ENCODE results near the gene PSTK.

Gene PSTK, protein sequence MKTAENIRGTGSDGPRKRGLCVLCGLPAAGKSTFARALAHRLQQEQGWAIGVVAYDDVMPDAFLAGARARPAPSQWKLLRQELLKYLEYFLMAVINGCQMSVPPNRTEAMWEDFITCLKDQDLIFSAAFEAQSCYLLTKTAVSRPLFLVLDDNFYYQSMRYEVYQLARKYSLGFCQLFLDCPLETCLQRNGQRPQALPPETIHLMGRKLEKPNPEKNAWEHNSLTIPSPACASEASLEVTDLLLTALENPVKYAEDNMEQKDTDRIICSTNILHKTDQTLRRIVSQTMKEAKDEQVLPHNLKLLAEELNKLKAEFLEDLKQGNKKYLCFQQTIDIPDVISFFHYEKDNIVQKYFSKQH

DNA sequence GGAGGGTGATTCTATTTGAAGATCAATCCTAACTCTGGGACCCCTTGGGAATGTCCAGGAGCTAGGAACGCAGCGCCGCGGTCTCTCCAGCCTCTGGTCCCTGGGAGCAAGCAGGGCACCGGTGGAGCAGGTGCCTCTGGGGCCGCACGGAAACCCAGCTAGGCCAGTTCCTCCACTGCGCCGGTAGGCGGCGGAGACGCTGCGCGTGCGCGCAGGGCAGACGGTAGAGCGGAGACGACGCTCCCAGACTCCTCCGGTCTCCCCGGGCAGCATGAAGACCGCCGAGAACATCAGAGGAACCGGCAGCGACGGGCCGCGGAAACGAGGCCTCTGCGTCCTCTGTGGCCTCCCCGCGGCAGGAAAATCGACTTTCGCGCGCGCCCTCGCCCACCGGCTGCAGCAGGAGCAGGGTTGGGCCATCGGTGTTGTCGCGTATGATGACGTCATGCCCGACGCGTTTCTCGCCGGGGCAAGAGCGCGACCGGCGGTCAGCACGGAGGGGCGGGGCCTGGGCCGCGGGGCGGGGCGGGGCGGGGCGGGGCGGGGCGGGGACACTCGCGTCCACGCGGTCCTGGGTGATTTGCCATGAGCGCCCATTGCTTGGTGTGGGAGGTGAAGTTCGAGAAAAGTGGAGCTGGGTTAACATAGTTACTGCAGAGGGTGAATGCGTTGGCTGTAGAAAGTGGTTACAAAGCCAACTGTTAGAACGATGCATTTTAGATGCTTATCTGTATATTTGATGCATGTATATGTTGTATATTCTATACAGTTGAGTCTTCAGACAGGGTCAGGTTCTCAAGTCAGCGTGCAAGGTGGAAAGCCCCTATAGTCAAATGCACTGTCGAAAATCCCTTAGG is at the start of gene PSTK:
TSS of gene PSTK (plus strand) at position 193 of the 857 bp plus-strand sequence. CDS start at position 272, 79 bp downstream.
- H3K4me1 Mint-ChIP-seq (ENCODE audit: low read depth): peaks cover 21% of the 10 kb centered on the region
- H3K27me3 Mint-ChIP-seq: peaks cover 4% of the 10 kb centered on the region
- no peaks in the 10 kb centered on the region for H3K9me3 Mint-ChIP-seq
- H3K27ac Mint-ChIP-seq: peak within 1 kb of the TSS; percentile 96
- DNase-seq: peak; percentile 95
- peak within 1 kb of the TSS; percentile 85 for H3K4me3 Mint-ChIP-seq
- H3K36me3 Mint-ChIP-seq (ENCODE audit: low read depth): peaks cover 20% of the 10 kb centered on the region

GRCh38 chr10:122931088-122931906 is 48.9 kb upstream of the PSTK start:
- Mint-ChIP-seq H3K4me1 (ENCODE audit: low read depth) (peaks cover 1% of the 10 kb centered on the region), H3K27me3 (no peaks in the 10 kb centered on the region)

GRCh38 chr10:122939133-122939855 is 40.9 kb upstream of the PSTK start:
- Mint-ChIP-seq H3K4me1 (ENCODE audit: low read depth) (no peaks in the 10 kb centered on the region), H3K36me3 (ENCODE audit: low read depth) (peaks cover 64% of the 10 kb centered on the region), H3K4me3 (no peak overlapping the region), H3K27ac (no peak overlapping the region), H3K9me3 (no peaks in the 10 kb centered on the region), H3K27me3 (no peaks in the 10 kb centered on the region)
- DNase-seq: no peak

More at GRCh38 chr10:122931088-122931906, 48.9 kb upstream of the PSTK start:
- Mint-ChIP-seq H3K36me3 (ENCODE audit: low read depth) (peaks cover 45% of the 10 kb centered on the region), H3K4me3 (no peak overlapping the region), H3K9me3 (no peaks in the 10 kb centered on the region), H3K27ac (no peak overlapping the region)
- DNase-seq: no peak

- Mint-ChIP-seq H3K9me3 (no peaks in the 10 kb centered on the region), H3K4me1 (ENCODE audit: low read depth) (no peaks in the 10 kb centered on the region), H3K27ac (no peak overlapping the region), H3K27me3 (no peaks in the 10 kb centered on the region), H3K4me3 (no peak overlapping the region), H3K36me3 (ENCODE audit: low read depth) (peaks cover 61% of the 10 kb centered on the region)
- no peak for DNase-seq
Measured at GRCh38 chr10:122939856-122940543, 40.2 kb upstream of the PSTK start.

DNA sequence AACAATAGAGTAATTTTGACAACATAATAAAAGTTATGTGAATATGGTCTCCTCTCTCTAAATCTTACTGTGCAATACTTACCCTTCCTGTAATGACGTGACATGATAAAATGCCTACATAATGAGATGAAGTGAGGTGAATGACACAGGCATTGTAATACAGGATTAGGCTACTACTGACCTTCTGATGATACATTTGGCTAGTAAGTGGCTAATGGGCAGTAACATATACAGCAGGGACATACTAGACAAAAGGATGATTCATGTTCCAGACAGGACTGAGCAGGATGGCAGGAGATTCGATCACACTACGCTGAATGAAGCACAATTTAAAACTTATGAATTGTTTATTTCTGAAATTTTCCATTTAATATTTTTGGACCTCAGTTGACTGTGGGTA is 30.9 kb upstream of the PSTK start:
- no peaks in the 10 kb centered on the region for H3K9me3 Mint-ChIP-seq
- peaks cover 75% of the 10 kb centered on the region for H3K36me3 Mint-ChIP-seq (ENCODE audit: low read depth)
- no peak overlapping the region for H3K4me3 Mint-ChIP-seq
- no peaks in the 10 kb centered on the region for H3K27me3 Mint-ChIP-seq
- no peak for DNase-seq
- H3K4me1 Mint-ChIP-seq (ENCODE audit: low read depth): peaks cover 28% of the 10 kb centered on the region
- no peak overlapping the region for H3K27ac Mint-ChIP-seq

DNA sequence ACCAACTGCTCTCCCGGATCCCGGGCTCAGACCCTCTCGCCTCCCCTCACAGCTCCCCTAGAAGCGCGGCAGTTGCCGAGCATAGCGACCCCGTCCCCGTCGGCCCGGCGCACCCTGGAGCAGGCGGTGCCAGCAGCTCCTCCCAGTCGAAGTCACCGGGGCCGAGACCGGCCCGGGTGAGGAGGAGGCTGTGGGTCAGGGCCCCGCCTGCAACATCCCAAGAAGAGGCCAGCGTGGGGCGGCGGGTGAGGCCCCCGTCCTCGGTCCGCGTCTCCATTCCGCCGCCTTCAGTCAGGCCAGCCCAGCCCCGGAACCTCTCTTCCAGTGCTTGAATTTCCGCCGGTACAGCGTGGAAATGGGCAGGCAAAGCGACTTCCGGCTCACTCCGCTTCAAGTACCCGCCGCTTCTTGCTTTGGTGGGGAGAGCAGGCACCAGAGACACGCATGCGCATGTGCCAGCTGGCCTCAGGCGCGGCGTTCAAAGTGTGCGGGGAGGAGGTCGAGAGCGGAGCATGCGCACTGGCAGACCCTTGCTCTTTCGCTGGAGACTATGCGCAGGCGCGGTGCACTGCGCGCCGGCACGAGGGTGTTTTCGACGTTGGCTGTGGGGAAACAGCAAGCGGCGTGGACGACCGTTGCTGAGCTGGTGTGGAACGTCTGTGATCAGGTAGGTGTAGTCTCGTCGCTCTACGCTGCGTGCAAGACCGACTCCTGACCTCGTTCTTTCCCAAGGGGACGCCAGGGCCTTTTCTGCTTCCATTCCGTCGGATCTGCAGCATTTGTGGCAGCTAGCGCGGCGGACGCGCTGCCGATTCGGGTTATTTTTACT is 26.1 kb upstream of the PSTK start, which contains the start of gene C10orf88:
TSS of gene C10orf88 (minus strand) at position 326 of the 829 bp plus-strand sequence. CDS start at position 277, 49 bp downstream.
- Mint-ChIP-seq H3K4me3 (peak within 1 kb of the TSS; percentile 89), H3K9me3 (peaks cover 9% of the 10 kb centered on the region), H3K4me1 (ENCODE audit: low read depth) (peaks cover 38% of the 10 kb centered on the region), H3K27ac (peak within 1 kb of the TSS; percentile 96), H3K36me3 (ENCODE audit: low read depth) (peaks cover 39% of the 10 kb centered on the region), H3K27me3 (no peaks in the 10 kb centered on the region)
- peak; percentile 96 for DNase-seq

DNA sequence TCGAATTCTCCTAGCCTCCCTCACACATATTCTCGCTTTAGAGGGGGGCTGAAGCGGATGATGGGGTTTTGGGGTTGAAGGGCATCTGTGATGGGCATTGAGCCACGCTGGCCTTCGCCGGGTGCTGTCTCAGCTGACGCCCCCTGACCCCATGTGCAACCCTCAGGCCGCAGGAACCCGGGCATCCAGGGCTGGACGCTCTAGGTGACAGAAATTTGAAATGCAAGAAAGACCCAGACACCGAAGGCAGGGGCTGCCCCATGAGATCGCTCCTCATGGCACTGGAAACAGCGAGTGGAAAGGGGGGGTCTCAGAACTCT is 25.5 kb upstream of the PSTK start:
- peak overlapping the region; percentile 89 for H3K4me3 Mint-ChIP-seq
- no peak for DNase-seq
- H3K27ac Mint-ChIP-seq: peak overlapping the region; percentile 96
- H3K9me3 Mint-ChIP-seq: peaks cover 9% of the 10 kb centered on the region
- H3K4me1 Mint-ChIP-seq (ENCODE audit: low read depth): peaks cover 36% of the 10 kb centered on the region
- no peaks in the 10 kb centered on the region for H3K27me3 Mint-ChIP-seq
- peaks cover 33% of the 10 kb centered on the region for H3K36me3 Mint-ChIP-seq (ENCODE audit: low read depth)

- peaks cover 29% of the 10 kb centered on the region for H3K4me1 Mint-ChIP-seq (ENCODE audit: low read depth)
- peaks cover 23% of the 10 kb centered on the region for H3K36me3 Mint-ChIP-seq (ENCODE audit: low read depth)
- H3K4me3 Mint-ChIP-seq: no peak overlapping the region
- H3K27ac Mint-ChIP-seq: no peak overlapping the region
- DNase-seq: no peak
- no peaks in the 10 kb centered on the region for H3K27me3 Mint-ChIP-seq
- H3K9me3 Mint-ChIP-seq: peaks cover 9% of the 10 kb centered on the region
Measured at GRCh38 chr10:122955892-122956291, 24.3 kb upstream of the PSTK start.

GRCh38 chr10:122957474-122957873 is 22.7 kb upstream of the PSTK start:
- H3K27me3 Mint-ChIP-seq: no peaks in the 10 kb centered on the region
- peaks cover 16% of the 10 kb centered on the region for H3K36me3 Mint-ChIP-seq (ENCODE audit: low read depth)
- peaks cover 28% of the 10 kb centered on the region for H3K4me1 Mint-ChIP-seq (ENCODE audit: low read depth)
- no peak overlapping the region for H3K27ac Mint-ChIP-seq
- DNase-seq: no peak
- peaks cover 9% of the 10 kb centered on the region for H3K9me3 Mint-ChIP-seq
- H3K4me3 Mint-ChIP-seq: no peak overlapping the region

DNA sequence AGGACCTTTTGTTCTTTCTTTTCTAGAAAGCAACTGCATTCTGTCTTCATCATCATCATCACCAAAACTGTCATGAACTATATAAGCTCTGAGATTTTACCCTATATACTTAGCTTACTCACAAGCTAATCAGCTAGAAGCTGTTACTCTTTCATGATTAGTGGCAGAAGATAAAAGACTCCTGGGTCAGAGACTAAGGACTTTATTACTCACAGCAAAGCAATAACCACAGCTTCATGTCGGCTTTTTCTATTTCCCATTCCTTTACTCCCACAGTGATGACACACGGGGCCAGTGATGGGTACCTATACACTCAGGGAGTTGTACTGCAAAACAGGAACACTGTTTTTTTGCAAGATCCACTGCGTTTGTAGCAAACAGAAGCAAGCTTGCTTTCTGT is 17.8 kb upstream of the PSTK start:
- H3K9me3 Mint-ChIP-seq: peaks cover 17% of the 10 kb centered on the region
- no peak overlapping the region for H3K27ac Mint-ChIP-seq
- H3K4me3 Mint-ChIP-seq: no peak overlapping the region
- H3K4me1 Mint-ChIP-seq (ENCODE audit: low read depth): peaks cover 5% of the 10 kb centered on the region
- peaks cover 1% of the 10 kb centered on the region for H3K36me3 Mint-ChIP-seq (ENCODE audit: low read depth)
- no peak for DNase-seq
- H3K27me3 Mint-ChIP-seq: peaks cover 13% of the 10 kb centered on the region

DNA sequence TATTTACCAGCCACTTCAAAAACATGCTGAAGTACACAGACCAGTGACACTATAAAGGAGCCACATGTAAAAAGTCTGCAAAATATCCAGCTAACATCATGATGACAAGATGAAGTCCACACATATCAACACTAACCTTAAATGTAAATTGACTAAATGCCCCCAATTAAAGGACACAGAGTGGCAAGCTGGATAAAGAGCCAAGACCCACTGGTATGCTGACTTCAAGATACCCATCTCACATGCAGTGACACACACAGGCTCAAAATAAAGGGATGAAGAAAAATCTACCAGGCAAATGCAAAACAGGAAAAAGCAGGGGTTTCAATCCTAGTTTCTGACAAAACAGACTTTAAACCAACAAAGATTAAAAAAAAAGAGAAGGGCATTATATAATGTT is 13.3 kb upstream of the PSTK start:
- peaks cover 30% of the 10 kb centered on the region for H3K9me3 Mint-ChIP-seq
- no peak for DNase-seq

DNA sequence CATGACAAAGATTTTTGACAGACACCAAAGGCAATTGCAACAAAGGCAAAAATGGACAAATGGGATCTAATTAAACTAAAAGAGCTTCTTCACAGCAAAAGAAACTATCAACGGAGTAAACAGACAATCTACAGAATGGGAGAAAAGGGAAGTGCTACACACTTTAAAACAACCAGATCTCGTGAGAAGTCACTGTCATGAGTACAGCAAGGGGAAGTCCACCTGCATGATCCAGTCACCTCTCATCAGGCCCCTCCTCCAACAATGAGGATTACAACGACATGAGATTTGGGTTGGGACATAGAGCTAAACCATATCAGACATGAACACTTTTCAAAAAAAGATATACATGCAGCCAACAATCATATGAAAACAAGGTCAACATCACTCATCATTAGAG is 11.5 kb upstream of the PSTK start:
- H3K9me3 Mint-ChIP-seq: peaks cover 30% of the 10 kb centered on the region
- H3K27me3 Mint-ChIP-seq: peaks cover 13% of the 10 kb centered on the region
- H3K4me3 Mint-ChIP-seq: no peak overlapping the region
- H3K4me1 Mint-ChIP-seq (ENCODE audit: low read depth): no peaks in the 10 kb centered on the region
- DNase-seq: no peak
- peaks cover 1% of the 10 kb centered on the region for H3K36me3 Mint-ChIP-seq (ENCODE audit: low read depth)
- no peak overlapping the region for H3K27ac Mint-ChIP-seq

More for the DNA sequence above, 13.3 kb upstream of the PSTK start:
- H3K4me3 Mint-ChIP-seq: no peak overlapping the region
- H3K4me1 Mint-ChIP-seq (ENCODE audit: low read depth): peaks cover 5% of the 10 kb centered on the region
- peaks cover 18% of the 10 kb centered on the region for H3K27me3 Mint-ChIP-seq
- no peak overlapping the region for H3K27ac Mint-ChIP-seq
- peaks cover 1% of the 10 kb centered on the region for H3K36me3 Mint-ChIP-seq (ENCODE audit: low read depth)

DNA sequence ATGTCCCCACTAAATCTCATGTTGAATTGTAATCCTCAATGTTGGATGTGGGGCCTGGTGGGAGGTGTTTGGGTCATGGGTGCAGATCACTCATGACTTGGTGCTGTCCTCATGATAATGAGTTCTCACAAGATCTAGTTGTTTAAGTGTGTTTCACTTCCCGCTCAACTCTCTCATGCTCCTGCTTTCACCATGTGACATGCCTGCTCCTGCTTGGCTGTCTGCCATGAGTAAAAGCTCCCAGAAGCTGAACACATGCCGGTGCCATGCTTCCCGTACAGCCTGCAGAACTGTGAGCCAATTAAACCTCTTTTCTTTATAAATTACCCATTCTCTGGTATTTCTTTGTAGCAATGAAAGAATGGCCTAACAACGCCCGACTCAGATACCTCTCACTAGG is 6.2 kb upstream of the PSTK start:
- Mint-ChIP-seq H3K4me1 (ENCODE audit: low read depth) (no peaks in the 10 kb centered on the region), H3K27me3 (peaks cover 11% of the 10 kb centered on the region), H3K9me3 (peaks cover 3% of the 10 kb centered on the region), H3K36me3 (ENCODE audit: low read depth) (no peaks in the 10 kb centered on the region), H3K4me3 (no peak overlapping the region), H3K27ac (no peak overlapping the region)
- no peak for DNase-seq
